Astrocyte of the hippocampus (primary cell): ENCODE data around the gene KRTCAP3.

Source experiments
- DNase-seq: peaks from one replicate; pipeline ENCODE4 v3.0.0; 2011; ENCODE audit warnings: low read depth, low spot score

The KRTCAP3 gene

GRCh38 chr2:27441226-27441926 lies 805 bp upstream of the KRTCAP3 start:
- DNase-seq = no peak

DNA sequence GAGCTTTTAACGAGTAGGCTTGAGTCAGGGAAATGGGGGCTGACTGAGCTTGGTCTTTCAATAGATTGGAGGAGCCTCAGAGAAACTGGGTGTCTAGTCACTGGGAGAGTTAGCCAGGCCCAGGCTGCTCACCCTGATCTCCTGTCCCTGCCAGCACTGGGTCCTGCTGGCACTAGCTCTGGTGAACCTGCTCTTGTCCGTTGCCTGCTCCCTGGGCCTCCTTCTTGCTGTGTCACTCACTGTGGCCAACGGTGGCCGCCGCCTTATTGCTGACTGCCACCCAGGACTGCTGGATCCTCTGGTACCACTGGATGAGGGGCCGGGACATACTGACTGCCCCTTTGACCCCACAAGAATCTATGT lies 720 bp downstream of the KRTCAP3 start:
- DNase-seq = peak; percentile 5

GRCh38 chr2:27445155-27445554 lies 3.0 kb downstream of the KRTCAP3 start:
- no peak for DNase-seq

DNA sequence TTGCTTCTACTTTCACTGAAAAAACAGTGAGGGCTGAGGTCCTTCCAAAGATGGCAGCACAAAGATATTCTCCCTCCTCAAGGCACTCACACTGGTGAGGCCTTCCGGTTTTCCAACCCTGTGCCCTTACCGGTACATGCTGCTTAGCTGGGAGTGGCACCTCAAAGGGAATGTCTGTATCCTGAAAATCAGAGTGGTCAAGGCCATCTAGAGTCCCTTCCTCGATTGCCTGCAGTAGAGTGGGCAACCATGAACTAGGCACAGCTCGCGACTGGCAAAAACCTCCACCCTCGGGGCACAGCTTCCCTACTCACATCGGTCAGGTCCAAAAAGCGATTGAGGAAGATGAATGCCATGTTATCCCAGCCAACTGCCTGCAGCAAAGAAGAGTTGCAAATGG lies 3.4 kb downstream of the KRTCAP3 start:
- DNase-seq = no peak

DNA sequence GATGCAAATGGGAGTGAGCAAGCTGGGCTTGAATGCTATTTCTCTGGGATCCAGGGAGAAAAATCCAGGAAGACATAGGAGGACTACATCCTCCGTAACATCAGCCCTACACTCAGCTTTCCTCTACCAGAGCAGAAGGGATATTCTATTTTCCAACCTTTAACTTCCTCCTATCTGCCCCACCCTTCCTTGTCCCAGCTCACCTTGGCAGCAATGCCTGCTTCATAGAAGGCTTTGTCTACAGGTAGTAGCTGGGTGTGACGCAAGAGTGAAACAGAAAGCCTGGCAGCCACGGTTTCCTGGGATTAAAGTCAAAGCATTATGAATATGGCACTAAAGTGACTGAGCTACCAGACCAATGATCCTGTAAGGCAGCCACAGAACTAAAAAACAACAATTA lies 3.9 kb downstream of the KRTCAP3 start:
- no peak for DNase-seq

- DNase-seq = no peak
Observed at GRCh38 chr2:27448381-27448780, 6.2 kb downstream of the KRTCAP3 start.

GRCh38 chr2:27451095-27451494 lies 8.9 kb downstream of the KRTCAP3 start:
- no peak for DNase-seq

GRCh38 chr2:27453968-27454367 lies 11.8 kb downstream of the KRTCAP3 start:
- DNase-seq = no peak

- DNase-seq = no peak
Observed at GRCh38 chr2:27461118-27461517, 18.9 kb downstream of the KRTCAP3 start.

- no peak for DNase-seq
Observed at GRCh38 chr2:27464443-27464842, 22.3 kb downstream of the KRTCAP3 start.

- DNase-seq = no peak
Observed at GRCh38 chr2:27471961-27472360, 29.8 kb downstream of the KRTCAP3 start.

- no peak for DNase-seq
Observed at GRCh38 chr2:27485496-27485895, 43.3 kb downstream of the KRTCAP3 start.

GRCh38 chr2:27489118-27489497 lies 46.9 kb downstream of the KRTCAP3 start:
- peak; percentile 50 for DNase-seq

DNA sequence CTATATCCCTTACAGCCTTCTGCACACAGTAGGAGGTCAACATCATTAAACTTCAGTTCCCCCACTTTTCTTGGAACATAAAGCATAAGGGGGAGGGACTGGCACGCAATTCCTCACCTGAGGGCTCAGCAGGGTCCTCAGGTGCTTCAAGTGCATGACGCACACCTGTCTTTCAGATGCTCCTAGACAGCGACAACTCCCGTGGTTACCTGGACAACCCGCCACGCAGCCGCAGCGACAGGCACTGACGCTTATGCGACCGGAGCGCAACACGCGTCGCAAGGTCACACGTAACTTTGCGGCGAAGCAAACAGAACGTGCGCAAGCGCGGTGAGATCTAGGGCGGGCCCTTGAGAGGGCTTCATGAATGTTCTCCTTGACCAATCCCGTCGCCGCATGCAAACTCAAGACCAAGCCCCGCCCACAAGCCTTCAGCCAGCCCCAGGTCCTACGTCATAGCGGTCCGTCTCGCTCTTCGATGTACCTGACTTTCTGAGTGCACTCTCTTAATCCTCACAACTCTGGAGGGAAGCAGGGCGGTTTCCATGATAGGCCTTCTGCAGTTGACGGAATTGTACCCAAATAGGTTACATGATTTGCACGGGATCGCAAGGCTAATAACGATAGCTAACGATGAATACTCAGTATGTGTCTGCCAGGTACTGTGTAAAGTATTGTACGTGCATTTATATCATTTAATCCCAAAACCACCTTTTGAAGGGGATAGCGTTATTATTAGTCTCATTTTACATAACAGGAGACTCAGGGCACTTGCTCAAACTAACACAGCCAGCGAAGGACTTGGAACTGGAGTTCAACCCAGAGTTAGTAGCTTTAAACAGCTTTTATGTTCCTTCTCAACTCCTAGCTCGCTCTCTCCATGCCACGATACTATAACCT lies 47.6 kb downstream of the KRTCAP3 start, which contains the start of gene IFT172:
Gene IFT172 (minus strand): TSS at position 246 of the 900 bp plus-strand sequence. CDS start 90 bp downstream, at position 156.
- DNase-seq = peak; percentile 99

- DNase-seq = no peak
Observed at GRCh38 chr2:27492557-27492956, 50.4 kb downstream of the KRTCAP3 start.

DNA sequence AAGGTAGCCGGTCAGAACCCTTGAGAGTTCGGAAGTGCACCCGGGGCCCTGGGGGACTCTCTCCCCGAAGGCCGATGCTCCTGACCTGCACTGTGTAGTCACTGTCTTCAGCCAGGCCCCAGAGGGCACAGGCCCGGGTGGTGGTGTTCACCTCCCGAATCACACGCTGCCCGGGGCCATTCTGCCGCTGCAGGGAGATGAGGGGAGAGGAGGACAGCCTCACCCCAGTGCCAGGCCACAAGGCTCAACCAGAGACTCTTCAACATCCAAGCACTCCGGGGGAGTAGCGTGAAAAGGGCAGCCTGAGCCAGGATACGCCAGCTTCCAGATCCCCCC lies 51.7 kb downstream of the KRTCAP3 start:
- DNase-seq = no peak
